H1 (cell line): ENCODE results near the gene MAP4. TPM values are rescaled to one million over a fixed set of nuclear protein-coding genes. Genes with fewer than 3 reads are reported as not detected.

Source experiments
- CTCF ChIA-PET: fragments of 300-600 bp; sonication (Branson Sonifier 250); formaldehyde crosslinking; loops from one replicate; lab custom pipeline; 2021; ENCODE audit not compliant: partially characterized antibody; lab: Charles Lee
- POLR2A ChIA-PET: fragments of 300-600 bp; sonication (Branson Sonifier 250); formaldehyde crosslinking; loops from one replicate; lab custom pipeline; 2021; ENCODE audit warnings: inconsistent platforms; ENCODE audit not compliant: partially characterized antibody; lab: Charles Lee
- DNase-seq, 2 experiments: peaks; one replicate each; pipeline versions ENCODE4 v3.0.0 to v3.0.0-alpha.2; 2010 to 2022; ENCODE audit warnings: low spot score in 2 of 2, low read depth in 1 of 2, mixed read lengths in 1 of 2
- FAIRE-seq: peaks from 2 replicates; lab custom pipeline; 2011; peaks lifted over from hg19 to GRCh38; lab: Jason Lieb, UNC
- H2AFZ ChIP-seq: 2 replicates; pipeline ENCODE4 v1.8.1; 2012; ENCODE audit warnings: low read length, inconsistent platforms
- H2AK5ac ChIP-seq: 2 replicates; pipeline ENCODE4 v1.6.1; 2013; ENCODE audit warnings: low read depth, low read length
- H2BK120ac ChIP-seq: replicated peaks from 2 replicates; pipeline ENCODE3; 2013; ENCODE audit warnings: low read depth, low read length, inconsistent platforms
- H2BK12ac ChIP-seq: 2 replicates; pipeline ENCODE4 v1.6.1; 2013; ENCODE audit warnings: low read depth, low read length
- H2BK15ac ChIP-seq: 2 replicates; pipeline ENCODE4 v1.6.1; 2013; ENCODE audit warnings: low read length
- H2BK20ac ChIP-seq: 2 replicates; pipeline ENCODE4 v1.6.1; 2013; ENCODE audit warnings: low read length
- H2BK5ac ChIP-seq: 2 replicates; pipeline ENCODE4 v1.6.1; 2013; ENCODE audit warnings: low read depth, low read length
- H3K14ac ChIP-seq: 2 replicates; pipeline ENCODE4 v1.6.1; 2013; ENCODE audit warnings: inconsistent platforms; ENCODE audit not compliant: insufficient read length
- H3K18ac ChIP-seq: 2 replicates; pipeline ENCODE4 v1.6.1; 2013; ENCODE audit warnings: low read length; ENCODE audit errors: extremely low read depth
- H3K23ac ChIP-seq: 2 replicates; pipeline ENCODE4 v1.6.1; 2013; ENCODE audit warnings: inconsistent platforms; ENCODE audit not compliant: insufficient read length
- H3K23me2 ChIP-seq: 2 replicates; pipeline ENCODE4 v1.6.1; 2013; ENCODE audit warnings: low read depth, low read length
- H3K27ac ChIP-seq: 2 replicates; pipeline ENCODE4 v1.6.1; 2011; ENCODE audit warnings: low read depth, low read length, inconsistent platforms
- H3K27me3 ChIP-seq, 4 experiments: replicated peaks in 1 of 4; 1 replicate in 1 of 4; 2 replicates in 3 of 4; pipeline versions ENCODE4 v1.6.1 to v1.8.1; 2011 to 2013; ENCODE audit warnings: low read length in 3 of 4, mild to moderate bottlenecking in 3 of 4, inconsistent platforms in 2 of 4, mixed read lengths in 2 of 4, moderate library complexity in 1 of 4; ENCODE audit not compliant: control insufficient read depth in 3 of 4, insufficient read depth in 3 of 4; ENCODE audit errors: extremely low read depth in 1 of 4
- H3K36me3 ChIP-seq, 4 experiments: 2 replicates each; pipeline versions ENCODE4 v1.6.1 to v1.8.1; 2011 to 2013; ENCODE audit warnings: mild to moderate bottlenecking in 4 of 4, low read length in 3 of 4, moderate library complexity in 2 of 4, control low read depth in 1 of 4, inconsistent platforms in 1 of 4; ENCODE audit not compliant: insufficient read depth in 4 of 4, control insufficient read depth in 2 of 4
- H3K4ac ChIP-seq: replicated peaks from 2 replicates; pipeline ENCODE3; 2013; ENCODE audit warnings: low read length, low read depth, mixed read lengths, inconsistent platforms; ENCODE audit not compliant: insufficient read length
- H3K4me1 ChIP-seq, 4 experiments: replicated peaks in 1 of 4; 1 replicate in 1 of 4; 2 replicates in 3 of 4; pipeline versions ENCODE4 v1.6.1 to v1.8.1; 2011 to 2013; ENCODE audit warnings: low read length in 3 of 4, inconsistent platforms in 2 of 4, mixed read lengths in 1 of 4; ENCODE audit not compliant: insufficient read depth in 4 of 4, control insufficient read depth in 3 of 4
- H3K4me2 ChIP-seq, 2 experiments: 2 replicates each; pipeline versions ENCODE4 v1.6.1 to v1.8.1; 2011 to 2013; ENCODE audit warnings: low read depth in 2 of 2, low read length in 2 of 2, control low read depth in 1 of 2, inconsistent platforms in 1 of 2, mild to moderate bottlenecking in 1 of 2; ENCODE audit not compliant: insufficient read depth in 1 of 2
- H3K4me3 ChIP-seq, 4 experiments: fragments of 200-600, 300-600 bp in 1 of 4; sonication (generic), shearing (Covaris generic), sonication (Bioruptor Twin) in 1 of 4; 2 replicates each; pipeline versions ENCODE4 v1.5.1 to v1.8.1; 2011 to 2016; ENCODE audit warnings: low read length in 4 of 4, low read depth in 3 of 4, control low read depth in 2 of 4, inconsistent platforms in 2 of 4, mild to moderate bottlenecking in 2 of 4, mixed read lengths in 1 of 4, moderate library complexity in 1 of 4; ENCODE audit not compliant: insufficient read depth in 2 of 4; ENCODE audit errors: extremely low read depth in 1 of 4
- H3K56ac ChIP-seq: replicated peaks from 2 replicates; pipeline ENCODE3; 2013; ENCODE audit warnings: low read depth, mild to moderate bottlenecking, mixed read lengths, low read length, inconsistent platforms; ENCODE audit not compliant: insufficient read length
- H3K79me1 ChIP-seq: 2 replicates; pipeline ENCODE4 v1.6.1; 2013; ENCODE audit warnings: low read depth, low read length, control low read depth
- H3K79me2 ChIP-seq, 2 experiments: 2 replicates each; pipeline versions ENCODE4 v1.6.1 to v1.8.1; 2012 to 2013; ENCODE audit warnings: low read length in 2 of 2, mild to moderate bottlenecking in 2 of 2, inconsistent platforms in 1 of 2; ENCODE audit not compliant: insufficient read depth in 2 of 2, control insufficient read depth in 1 of 2
- H3K9ac ChIP-seq, 4 experiments: replicated peaks in 1 of 4; 1 replicate in 1 of 4; 2 replicates in 3 of 4; pipeline versions ENCODE4 v1.6.1 to v1.8.1; 2011 to 2013; ENCODE audit warnings: low read depth in 3 of 4, low read length in 3 of 4, control low read depth in 2 of 4, mild to moderate bottlenecking in 2 of 4, moderate library complexity in 2 of 4, inconsistent platforms in 1 of 4; ENCODE audit errors: extremely low read depth in 1 of 4
- H3K9me3 ChIP-seq, 2 experiments: 2 replicates each; pipeline versions ENCODE4 v1.6.1 to v1.8.1; 2012 to 2013; ENCODE audit warnings: mild to moderate bottlenecking in 2 of 2, moderate library complexity in 2 of 2, control low read depth in 1 of 2, inconsistent platforms in 1 of 2, low read depth in 1 of 2, low read length in 1 of 2, mixed read lengths in 1 of 2; ENCODE audit not compliant: insufficient read depth in 2 of 2
- H4K20me1 ChIP-seq, 2 experiments: replicated peaks in 1 of 2; 2 replicates each; pipeline versions ENCODE3 to v1.8.1; 2011 to 2013; ENCODE audit warnings: inconsistent platforms in 2 of 2, low read length in 2 of 2, mild to moderate bottlenecking in 1 of 2; ENCODE audit not compliant: insufficient read depth in 2 of 2, control insufficient read depth in 1 of 2
- H4K5ac ChIP-seq: 2 replicates; pipeline ENCODE4 v1.6.1; 2013; ENCODE audit warnings: low read length, low read depth, mixed read lengths, inconsistent platforms; ENCODE audit not compliant: insufficient read length
- H4K8ac ChIP-seq: 2 replicates; pipeline ENCODE4 v1.8.0; 2013; ENCODE audit warnings: mild to moderate bottlenecking, moderate library complexity, low read length, inconsistent platforms; ENCODE audit not compliant: insufficient read depth; ENCODE audit errors: extremely low read depth
- H4K91ac ChIP-seq: replicated peaks from 2 replicates; pipeline ENCODE3; 2013; ENCODE audit warnings: low read length, mixed read lengths, inconsistent platforms; ENCODE audit not compliant: insufficient read length
- SIN3A ChIP-seq, 2 experiments: IDR thresholded peaks in 1 of 2; conservative IDR thresholded peaks in 1 of 2; 2 replicates each; pipeline ENCODE4 v1.6.1; 2011 to 2012; ENCODE audit warnings: low read length in 2 of 2, improper control_type of control experiment in 1 of 2, low read depth in 1 of 2, mild to moderate bottlenecking in 1 of 2
- TAF1 ChIP-seq: IDR thresholded peaks from 2 replicates; pipeline ENCODE4 v1.6.1; 2011; ENCODE audit warnings: mild to moderate bottlenecking, low read depth, low read length
- WGBS, 2 experiments: shearing (Covaris generic) in 1 of 2; methylation state at CpG; one replicate each; pipeline versions ENCODE4 v1.1.6 to v1.1.7; 2013 to 2015; ENCODE audit warnings: low lambda C conversion rate in 2 of 2, mixed read lengths in 2 of 2, inconsistent platforms in 1 of 2, low coverage in 1 of 2, missing lambda C conversion rate in 1 of 2; ENCODE audit not compliant: insufficient replicate concordance in 2 of 2, insufficient coverage in 1 of 2, insufficient read length in 1 of 2; ENCODE audit errors: extremely low coverage in 1 of 2, missing lambda C conversion rate in 1 of 2; 5-methylcytosine and 5-hydroxymethylcytosine counted together
- polyA plus RNA-seq, 7 experiments: library from polyadenylated mRNA; depleted of rRNA in 3 of 7; stranded (reverse) in 5 of 7; unstranded in 2 of 7; fragments of >200 nt in 5 of 7; fragments of 200-250 nt in 2 of 7; gene quantifications; 1 replicate in 5 of 7; 2 replicates in 1 of 7; 4 replicates in 1 of 7; pipeline versions ENCODE4 v1.2.1 to v1.2.3, GENCODE V29; 2011 to 2013; ENCODE audit warnings: missing spikeins in 2 of 7, mixed read lengths in 2 of 7
- total RNA-seq: library from RNA; stranded (reverse); fragmentation: NEBNext Ultra II Directional; extraction: Animal tissue kit (Norgen Biotek cat#: 25700); gene quantifications from 2 replicates; pipeline ENCODE4 v1.2.1, GENCODE V29; 2021
- TF ChIP-seq, protein P1 (sequence below): IDR thresholded peaks from 2 replicates; pipeline ENCODE4 v1.6.1; 2011; ENCODE audit warnings: low read depth, mild to moderate bottlenecking, low read length; ENCODE audit not compliant: insufficient read depth

MAP4 gene
- total and polyA plus RNA-seq, 2 of the 8 experiments (the other 6 are each of a cell fraction or from before 2014, with no cell fraction given) = 67.0 to 179 TPM

DNA sequence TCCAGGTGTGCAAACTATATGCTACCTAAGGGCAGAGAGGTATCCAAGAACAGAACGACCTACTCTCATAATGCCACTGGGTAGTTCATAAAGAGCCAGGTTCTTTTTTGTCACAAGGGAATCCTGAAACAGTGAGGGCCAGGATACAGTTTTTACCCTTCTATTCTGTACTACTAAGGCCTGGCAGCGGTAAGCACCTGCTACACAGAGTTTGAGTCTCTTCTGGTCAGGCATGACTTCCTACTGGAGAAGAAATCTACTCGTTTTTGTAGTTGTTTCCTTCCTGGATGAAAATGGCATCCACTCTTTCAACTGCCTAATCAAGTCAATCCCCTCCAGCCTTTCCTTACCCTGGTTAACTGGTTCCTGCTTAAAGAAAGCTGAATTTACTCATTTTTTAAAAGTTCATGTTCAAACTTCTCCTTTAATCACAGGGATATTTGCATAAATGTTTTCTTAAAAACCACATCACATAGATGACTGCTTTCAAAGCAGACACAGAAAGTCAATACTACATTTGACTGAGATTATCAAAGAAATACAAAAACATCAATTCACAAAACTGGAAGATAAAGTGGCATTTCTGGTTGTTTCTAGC, 40.0 kb downstream of the MAP4 start:
- Histone ChIP-seq H4K8ac (no peak overlapping the region), H2AK5ac (no peak overlapping the region), H4K91ac (no peak overlapping the region)
- no peak for TF ChIP-seq SIN3A (conservative IDR thresholded peaks at IDR 0.05 in 1 of 2, IDR thresholded peaks at IDR 0.05 in 1 of 2; ENCODE audit: low read depth in 1 of 2, low read length in 2 of 2)
- no peak for TF ChIP-seq TAF1
- TF ChIP-seq, protein P1, sequence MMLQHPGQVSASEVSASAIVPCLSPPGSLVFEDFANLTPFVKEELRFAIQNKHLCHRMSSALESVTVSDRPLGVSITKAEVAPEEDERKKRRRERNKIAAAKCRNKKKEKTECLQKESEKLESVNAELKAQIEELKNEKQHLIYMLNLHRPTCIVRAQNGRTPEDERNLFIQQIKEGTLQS = no peak
- TF ChIP-seq, all 59 proteins: peak for 0
- DNase-seq = no peak
- H2BK5ac ChIP-seq = no peak overlapping the region
- no peak overlapping the region for H3K18ac ChIP-seq
- H3K23me2 ChIP-seq = no peaks in the 10 kb centered on the region
- H2BK120ac ChIP-seq = no peak overlapping the region
- no peak overlapping the region for H3K4me2 ChIP-seq
- H3K23ac ChIP-seq = no peak overlapping the region
- no peaks in the 10 kb centered on the region for H3K79me1 ChIP-seq
- POLR2A ChIA-PET = interaction anchor here (0.7 kb wide), 1 partner anchor 86 kb away, joined by 4 read pairs; no protein-coding TSS in a partner anchor
- H4K20me1 ChIP-seq = no peaks in the 10 kb centered on the region
- no peak overlapping the region for H3K56ac ChIP-seq
- H3K36me3 ChIP-seq = peaks cover 0 to 2% (median 0%) of the 10 kb centered on the region in 4 experiments; a peak in 1 of 8 replicates
- H3K27ac ChIP-seq = no peak overlapping the region
- H3K4me3 ChIP-seq = no peak overlapping the region
- no peak overlapping the region for H4K5ac ChIP-seq
- H3K27me3 ChIP-seq = no peaks in the 10 kb centered on the region
- no peaks in the 10 kb centered on the region for H3K4me1 ChIP-seq
- H2BK15ac ChIP-seq = no peak overlapping the region
- FAIRE-seq = no peak
- no peaks in the 10 kb centered on the region for H3K9me3 ChIP-seq
- no peak overlapping the region for H2AFZ ChIP-seq
- 85% methylated on average over 3 of the region's 3 CpGs; no CpG with 5 or more reads in 1 of the 2 experiments for WGBS, 2 experiments
- CTCF ChIA-PET = interaction anchor here (0.7 to 1.4 kb wide), 3 partner anchors 14 to 176 kb away, joined by 3 to 7 read pairs (median 5); no protein-coding TSS in a partner anchor
- peaks cover 0 to 7% of the 10 kb centered on the region in 2 experiments; a peak in 1 of 4 replicates for H3K79me2 ChIP-seq
- no peak overlapping the region for H3K14ac ChIP-seq
- H3K9ac ChIP-seq = no peak overlapping the region
- H3K4ac ChIP-seq = no peak overlapping the region
- no peak overlapping the region for H2BK12ac ChIP-seq
- H2BK20ac ChIP-seq = no peak overlapping the region
